SKM-1 treated with dmso at 0.1 percent for 144 hours (cell line): Measurements from ENCODE around the gene WFDC2.
A peak's percentile ranks its signal among the peaks of the same experiment; 100 is the strongest.

Experiments
- DNase-seq: peaks from one replicate; lab custom pipeline; 2025; ENCODE audit not compliant: unreplicated experiment; lab: John Stamatoyannopoulos, UW

WFDC2 gene, protein sequence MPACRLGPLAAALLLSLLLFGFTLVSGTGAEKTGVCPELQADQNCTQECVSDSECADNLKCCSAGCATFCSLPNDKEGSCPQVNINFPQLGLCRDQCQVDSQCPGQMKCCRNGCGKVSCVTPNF

GRCh38 chr20:45469336-45470261 is at the start of gene WFDC2:
Gene WFDC2, plus strand, starts transcription at chr20:45469753. Its CDS starts 29 bp downstream, at chr20:45469782.
- DNase-seq, result no peak

GRCh38 chr20:45420125-45420524 is 49.4 kb upstream of the WFDC2 start:
- no peak for DNase-seq

DNA sequence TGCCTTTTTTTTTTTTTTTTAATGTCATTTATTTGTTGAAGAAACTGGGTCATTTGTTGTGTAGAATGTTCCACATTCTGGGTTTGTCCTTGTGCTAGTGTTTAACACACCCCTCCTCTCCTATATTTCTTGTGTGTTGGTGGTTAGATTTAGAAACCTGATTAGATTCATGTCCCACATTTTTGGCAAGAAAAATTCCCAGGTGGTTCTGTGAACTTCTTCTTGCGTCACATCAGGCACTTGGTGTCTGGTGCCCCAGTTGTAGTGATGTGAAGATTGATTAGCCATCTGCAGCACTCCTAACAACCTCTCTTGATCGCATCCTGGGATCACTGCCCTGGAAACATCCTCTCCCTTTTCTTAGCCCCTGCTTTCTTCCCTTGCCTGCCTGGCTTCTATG is 45.9 kb upstream of the WFDC2 start:
- no peak for DNase-seq

DNA sequence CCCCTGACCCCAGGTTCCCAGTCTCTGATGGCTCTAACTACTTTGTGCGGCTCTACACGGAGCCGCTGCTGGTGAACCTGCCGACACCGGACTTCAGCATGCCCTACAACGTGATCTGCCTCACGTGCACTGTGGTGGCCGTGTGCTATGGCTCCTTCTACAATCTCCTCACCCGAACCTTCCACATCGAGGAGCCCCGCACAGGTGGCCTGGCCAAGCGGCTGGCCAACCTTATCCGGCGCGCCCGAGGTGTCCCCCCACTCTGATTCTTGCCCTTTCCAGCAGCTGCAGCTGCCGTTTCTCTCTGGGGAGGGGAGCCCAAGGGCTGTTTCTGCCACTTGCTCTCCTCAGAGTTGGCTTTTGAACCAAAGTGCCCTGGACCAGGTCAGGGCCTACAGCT is 44.0 kb upstream of the WFDC2 start:
- no peak for DNase-seq

DNA sequence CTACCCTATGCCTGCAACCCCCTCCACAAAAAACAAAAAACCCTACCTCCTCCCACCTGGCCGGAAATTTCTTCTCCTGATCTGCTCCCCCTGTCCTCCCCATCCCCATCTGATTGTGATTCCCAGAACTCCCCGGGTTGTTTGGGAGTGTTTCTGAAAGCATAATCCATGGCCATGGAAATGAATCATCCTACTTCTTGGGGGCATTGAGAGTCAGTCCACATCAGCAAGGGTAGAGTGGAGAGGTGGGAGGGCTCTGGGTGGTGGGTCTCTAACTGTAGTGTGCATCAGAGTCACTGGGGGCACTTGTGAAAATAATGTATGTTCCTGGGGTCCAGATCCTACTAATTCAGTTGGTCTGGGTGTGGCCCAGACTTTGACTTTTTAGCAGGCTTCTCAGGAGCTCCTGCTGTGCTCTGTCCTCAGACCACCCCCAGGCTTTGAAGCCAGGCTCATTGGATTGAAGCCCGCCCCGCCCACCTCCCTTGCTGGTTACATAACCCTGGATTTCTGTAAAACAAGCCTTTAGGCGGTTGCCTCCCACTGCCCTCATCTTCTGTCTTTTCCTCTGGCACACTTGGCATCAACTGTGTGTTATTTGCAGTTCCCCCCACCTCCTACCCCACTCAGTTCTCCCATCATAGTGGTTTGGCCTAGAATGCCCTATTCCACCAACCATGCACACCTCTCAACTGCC is 43.1 kb upstream of the WFDC2 start:
- no peak for DNase-seq

DNA sequence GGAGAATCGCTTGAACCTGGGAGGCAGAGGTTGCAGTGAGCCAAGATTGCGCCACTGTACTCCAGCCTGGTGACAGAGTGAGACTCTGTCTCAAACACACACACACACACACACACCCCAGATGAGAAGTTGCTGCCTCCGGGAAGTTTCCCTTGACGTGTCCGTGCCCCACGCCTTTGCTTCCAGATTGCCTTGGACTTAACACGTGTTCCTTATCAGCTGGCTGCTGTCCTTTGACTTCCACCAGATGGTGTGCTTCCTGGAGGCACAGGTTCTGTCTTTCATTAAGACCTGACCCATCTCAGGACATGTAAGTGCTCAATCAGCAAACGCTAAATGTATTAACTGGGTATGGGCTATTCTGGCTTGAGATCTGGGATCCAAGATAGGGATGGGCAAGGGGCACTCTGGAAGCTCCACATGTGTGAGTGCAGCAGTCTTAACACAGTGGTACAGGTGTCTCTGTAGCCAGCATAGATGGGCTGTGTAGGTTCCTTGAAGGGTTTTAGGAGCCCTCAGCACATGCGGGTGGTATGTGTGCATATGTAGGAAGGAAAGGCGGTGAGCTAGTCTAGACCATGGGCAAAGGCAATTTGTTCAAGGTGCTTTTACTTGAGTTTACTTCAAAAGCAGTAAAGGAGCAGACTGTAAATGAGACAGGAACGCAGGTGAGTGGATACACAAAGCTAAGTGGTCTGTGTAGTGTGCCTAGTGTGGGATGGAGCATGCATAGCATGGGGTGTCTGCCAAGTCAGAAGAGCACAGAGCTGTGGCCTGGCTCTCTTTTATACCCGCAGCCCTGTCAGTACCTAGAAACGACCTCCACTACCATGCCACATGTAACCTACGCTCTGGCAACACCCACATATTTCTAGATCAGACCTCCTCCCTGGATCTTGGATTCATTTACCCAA is 42.1 kb upstream of the WFDC2 start:
- no peak for DNase-seq

DNA sequence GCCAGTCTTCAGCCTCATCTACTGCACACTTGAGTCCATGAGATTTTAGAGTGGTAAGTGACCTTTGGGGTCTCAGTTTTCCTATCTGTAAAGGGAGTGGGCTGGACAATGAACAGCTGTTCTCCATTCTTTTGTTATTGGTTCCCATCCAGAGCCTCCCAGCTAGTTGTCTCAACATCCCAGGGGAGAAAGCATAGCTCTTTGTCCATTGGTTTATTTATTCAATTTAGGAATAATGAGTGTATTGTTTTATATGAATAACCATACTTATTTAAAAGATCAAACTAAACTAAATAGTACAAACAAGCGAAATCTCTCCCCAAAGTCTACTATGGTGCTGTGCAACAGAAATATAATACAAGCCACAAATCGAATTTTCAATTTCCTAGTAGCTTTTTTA is 39.9 kb upstream of the WFDC2 start:
- DNase-seq, result no peak

GRCh38 chr20:45432294-45432693 is 37.3 kb upstream of the WFDC2 start:
- DNase-seq, result peak; percentile 69

- no peak for DNase-seq
Observed at GRCh38 chr20:45433316-45433715, 36.2 kb upstream of the WFDC2 start.

DNA sequence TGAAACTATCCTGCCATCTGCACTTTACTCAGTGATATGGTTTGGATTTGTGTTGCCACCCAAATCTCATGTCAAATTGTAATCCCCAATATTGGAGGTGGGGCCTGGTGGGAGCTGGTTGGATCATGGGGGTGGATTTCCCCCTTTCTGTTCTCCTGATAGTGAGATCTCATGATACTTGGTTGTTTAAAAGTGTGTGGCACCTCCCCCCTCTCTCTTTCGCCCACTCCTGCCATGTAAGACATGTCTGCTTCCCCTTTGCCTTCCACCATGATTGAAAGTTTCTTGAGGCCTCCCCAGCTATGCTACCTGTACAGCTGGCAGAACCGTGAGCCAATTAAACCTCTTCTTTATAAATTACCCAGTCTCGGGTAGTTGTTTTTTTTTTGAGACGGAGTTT is 35.6 kb upstream of the WFDC2 start:
- DNase-seq, result no peak

DNA sequence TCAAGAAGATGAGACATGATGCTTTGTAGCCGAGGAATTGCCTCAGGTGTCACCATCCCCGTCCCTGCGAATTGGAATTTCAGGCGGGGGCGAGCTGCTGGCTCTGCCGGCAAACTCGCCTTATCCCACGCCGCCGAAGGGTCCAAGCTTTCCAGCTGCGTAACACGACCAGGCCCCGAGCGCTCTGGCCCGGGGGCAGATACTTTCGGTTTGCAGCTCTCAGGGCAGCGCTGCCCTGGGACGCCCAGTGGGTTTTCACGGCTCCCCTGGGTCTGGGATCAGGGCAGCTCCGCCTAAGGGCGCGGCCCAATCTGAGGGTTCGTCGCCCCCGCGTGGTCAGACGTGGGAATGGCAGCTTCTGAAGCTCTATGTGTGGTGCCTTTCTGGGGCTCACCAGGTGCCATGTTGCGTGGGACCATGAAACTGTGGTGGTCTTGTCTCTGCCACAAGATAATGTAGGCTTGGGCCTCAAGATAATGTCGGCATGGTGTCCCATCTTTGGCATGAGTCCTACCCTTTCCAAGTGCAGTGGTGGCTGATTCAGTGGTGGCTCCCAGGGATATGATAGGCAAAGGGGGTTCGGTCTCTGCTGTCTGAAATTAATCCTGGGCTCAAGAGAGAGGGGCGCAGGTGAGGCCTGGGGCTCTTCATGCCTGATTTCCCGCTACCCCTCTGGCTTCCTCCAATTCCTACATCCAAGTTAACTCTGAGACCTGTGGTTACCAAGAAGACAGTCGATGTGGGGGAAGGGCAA is 32.6 kb upstream of the WFDC2 start:
- DNase-seq, result peak; percentile 38

DNA sequence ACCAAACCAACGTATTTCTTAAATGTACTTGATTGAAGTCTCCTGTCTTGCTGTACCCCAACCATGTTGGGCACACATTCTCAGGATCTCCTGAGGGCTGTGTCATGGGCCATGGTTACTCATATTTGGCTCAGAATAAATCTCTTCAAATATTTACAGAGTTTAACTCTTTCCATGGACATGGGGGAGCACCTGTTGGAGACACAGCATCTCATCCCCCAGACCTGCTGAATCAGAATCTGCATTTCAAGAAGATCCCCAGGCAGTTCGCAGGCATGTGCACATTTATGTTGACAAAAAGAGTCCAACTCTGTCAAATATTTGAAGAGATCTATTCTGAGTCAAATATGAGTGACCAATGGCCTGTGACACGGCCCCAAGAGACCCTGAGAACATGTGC is 29.1 kb upstream of the WFDC2 start:
- DNase-seq, result no peak

GRCh38 chr20:45440891-45441685 is 28.5 kb upstream of the WFDC2 start:
- no peak for DNase-seq

GRCh38 chr20:45441746-45442145 is 27.8 kb upstream of the WFDC2 start:
- no peak for DNase-seq

GRCh38 chr20:45444050-45444449 is 25.5 kb upstream of the WFDC2 start:
- no peak for DNase-seq

DNA sequence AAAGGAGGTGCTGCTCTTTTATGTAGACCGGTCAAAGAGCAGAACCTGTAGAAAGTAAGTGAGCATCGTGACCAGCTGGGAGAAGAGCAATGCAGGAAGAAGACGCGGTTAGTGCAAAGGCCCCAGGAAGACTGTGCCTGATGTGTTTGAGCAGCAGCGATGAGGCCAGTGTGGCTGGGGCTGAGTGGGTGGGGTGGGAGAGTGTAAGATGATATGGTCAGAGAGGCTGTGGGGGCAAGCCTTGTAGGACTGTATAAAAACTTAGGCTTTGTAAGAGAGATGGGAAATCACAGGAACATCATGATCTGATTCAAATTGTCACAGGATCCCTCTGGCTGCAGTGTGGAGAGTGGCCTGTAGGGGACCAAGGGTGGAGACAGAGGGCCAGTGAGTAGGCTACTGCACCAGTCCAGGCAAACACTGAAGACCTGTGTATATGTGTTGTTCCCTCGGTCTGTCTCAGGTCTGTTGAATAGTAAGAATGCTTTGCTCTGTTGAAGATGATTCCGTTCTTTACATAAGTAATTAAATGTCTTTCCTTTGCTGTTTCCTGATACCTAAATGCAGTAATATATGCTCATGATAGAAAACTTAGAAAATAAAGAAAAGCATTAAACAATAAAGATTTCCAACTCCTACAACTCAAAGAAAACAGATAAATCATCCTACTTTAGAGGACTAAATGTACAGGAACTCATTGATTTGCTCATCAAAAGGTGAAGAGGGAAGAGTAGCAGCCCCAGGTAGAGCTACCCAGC is 23.6 kb upstream of the WFDC2 start:
- DNase-seq, result peak; percentile 35

DNA sequence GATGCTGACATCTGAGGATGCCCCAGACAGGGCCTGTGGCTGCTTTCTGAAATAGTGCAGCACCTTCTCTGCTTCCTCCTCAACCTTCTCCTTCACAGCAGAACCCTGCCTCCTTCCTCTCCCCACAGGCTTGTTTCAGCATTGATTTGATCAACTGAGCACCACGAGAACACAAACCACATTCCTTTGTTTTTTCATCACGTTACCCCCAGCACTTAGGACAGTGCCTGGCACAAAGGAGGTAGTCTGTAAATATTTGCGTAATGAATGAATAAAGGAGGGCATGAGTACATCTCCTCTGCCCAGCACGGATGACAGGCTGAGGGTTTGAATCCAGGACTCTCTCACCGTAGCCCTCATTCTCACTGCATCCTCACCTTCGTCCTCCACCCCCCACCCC is 21.3 kb upstream of the WFDC2 start:
- DNase-seq, result no peak

GRCh38 chr20:45449528-45449927 is 20.0 kb upstream of the WFDC2 start:
- no peak for DNase-seq
